SH-SY5Y (cell line): ENCODE results near the gene LLGL1.

Experiments
- GATA2 ChIP-seq: IDR thresholded peaks from 2 replicates; pipeline ENCODE4 v1.6.1; 2011; ENCODE audit warnings: mild to moderate bottlenecking, low read depth, low read length
- GATA3 ChIP-seq: IDR thresholded peaks from 2 replicates; pipeline ENCODE4 v1.6.1; 2011; ENCODE audit warnings: low read depth, mild to moderate bottlenecking, low read length, moderate library complexity

DNA sequence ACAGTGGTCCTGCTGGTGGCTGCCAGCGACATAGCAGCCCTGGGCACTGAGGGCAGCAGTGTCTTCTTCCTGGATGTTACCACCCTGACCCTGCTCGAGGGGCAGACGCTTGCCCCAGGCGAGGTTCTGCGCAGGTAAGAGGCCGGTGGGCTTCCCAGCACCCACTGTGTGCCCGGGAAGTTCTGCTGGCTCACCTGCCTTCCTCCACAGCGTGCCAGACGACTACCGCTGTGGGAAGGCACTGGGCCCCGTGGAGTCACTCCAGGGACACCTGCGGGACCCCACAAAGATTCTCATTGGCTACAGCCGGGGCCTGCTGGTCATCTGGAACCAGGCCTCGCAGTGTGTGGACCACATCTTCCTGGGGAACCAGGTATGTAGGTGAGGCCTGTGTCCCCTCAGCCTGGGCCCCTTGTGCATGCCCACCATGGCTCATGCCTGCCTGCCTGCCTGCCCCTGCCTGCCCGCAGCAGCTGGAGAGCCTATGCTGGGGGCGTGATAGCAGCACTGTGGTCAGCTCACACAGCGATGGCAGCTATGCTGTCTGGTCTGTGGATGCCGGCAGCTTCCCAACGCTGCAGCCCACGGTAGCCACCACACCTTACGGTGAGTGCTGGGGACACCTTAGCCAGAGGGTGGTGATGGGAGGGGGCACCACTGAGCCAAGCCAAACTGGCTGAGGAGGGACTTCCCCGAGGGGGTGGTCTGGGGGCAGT lies 8.5 kb downstream of the LLGL1 start:
- TF ChIP-seq GATA2 = no peak
- no peak for TF ChIP-seq GATA3
